ENCODE results near the gene CSPG4. TPM values are rescaled to one million over a fixed set of nuclear protein-coding genes. Genes with fewer than 3 reads are reported as not detected.
"Not testable (repeated sequence)": the region's sequence is repeated elsewhere in the genome, so short reads cannot be mapped to it uniquely, and the experiment has no call there.

CSPG4 gene
- polyA plus RNA-seq (2012; ENCODE audit: insufficient read depth, insufficient read length) = not detected

DNA sequence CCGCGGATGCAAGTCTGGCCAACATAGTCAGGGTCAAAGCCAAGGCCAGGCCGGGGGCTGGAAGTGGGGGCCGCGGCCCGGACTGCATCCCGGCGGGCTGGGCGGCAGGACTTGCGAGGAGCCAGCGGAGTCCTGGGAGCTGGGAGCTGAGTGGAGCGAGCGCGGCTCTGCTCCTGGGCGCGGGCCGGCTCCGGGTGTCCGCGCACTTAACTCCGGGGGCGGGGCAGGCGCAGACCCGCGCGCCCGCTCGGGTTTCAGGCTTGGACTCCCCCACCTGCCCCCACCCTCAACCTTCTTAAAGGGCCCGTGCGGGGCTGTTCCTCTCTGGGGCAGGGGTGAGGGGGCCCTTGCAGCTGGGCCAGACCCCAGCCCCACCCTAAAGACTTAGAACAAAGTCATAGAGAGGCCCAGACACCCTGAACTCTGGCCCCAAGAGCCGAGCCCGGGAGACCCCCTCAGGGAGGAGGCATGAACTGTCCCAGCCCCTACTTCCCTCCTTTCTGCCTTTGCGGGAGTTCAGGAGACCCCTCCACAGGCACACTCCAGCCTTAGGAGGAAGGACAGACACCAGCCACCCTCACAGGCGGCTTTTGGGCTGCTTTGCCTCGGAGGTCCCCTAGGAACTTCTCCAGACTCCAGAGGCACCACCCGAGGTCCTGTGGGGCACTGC, at the start of gene CSPG4:
Gene CSPG4 (minus strand): TSS at position 181 of the 670 bp plus-strand sequence. CDS start 93 bp downstream, at position 88.
- no peak for DNase-seq (ENCODE audit: low read depth, low spot score)
- no peak within 1 kb of the TSS for H3K4me3 ChIP-seq (ENCODE audit: low read length)

GRCh38 chr15:75762357-75762718, 49.7 kb upstream of the CSPG4 start:
- not testable (repeated sequence) for H3K4me3 ChIP-seq (ENCODE audit: low read length); DNase-seq (ENCODE audit: low read depth, low spot score)

DNA sequence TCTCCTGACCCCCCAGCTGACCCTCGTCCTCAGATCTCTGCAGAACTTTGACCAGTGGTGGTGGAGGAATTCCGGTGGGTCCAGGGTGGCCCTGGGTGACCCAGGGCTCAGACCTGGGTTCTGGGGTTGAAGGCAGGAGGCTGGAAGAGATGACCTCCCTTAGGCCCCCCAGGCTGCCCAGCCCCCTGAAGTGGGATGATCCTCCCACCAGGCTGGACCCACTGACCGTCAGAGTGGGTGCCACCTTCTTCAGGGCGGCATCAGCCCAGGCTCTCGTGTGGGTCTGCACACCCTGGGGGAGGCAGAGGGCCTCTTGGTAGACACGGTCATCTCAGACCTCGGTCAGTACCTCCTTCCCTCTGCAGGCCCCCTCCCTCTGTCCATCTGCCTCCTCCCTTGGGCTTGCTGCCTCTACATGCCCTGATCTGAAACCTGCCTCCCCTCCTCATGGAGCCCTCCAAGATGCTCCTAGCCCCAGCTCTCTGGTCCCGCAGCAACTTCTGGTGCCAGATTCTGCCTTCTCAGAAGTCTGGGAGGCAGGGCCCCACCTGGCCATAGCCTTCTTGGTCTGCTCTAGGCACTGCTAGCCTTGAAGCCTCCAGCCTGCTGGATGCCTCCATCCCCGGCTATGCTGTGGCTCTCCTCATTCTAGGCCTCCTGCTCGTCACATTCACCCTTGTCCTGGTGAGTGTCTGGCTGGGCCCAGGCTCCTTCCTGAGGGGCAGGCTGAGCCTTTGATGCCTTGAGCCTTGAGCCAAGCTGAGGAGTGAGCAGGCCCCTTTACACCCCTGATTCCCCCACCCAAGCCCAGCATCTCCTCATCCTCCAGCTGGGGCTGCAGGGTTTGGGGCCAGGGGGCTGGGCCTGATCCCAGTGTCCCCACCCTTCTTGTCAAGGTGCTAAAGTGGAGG, 49.1 kb upstream of the CSPG4 start:
- no peak for DNase-seq (ENCODE audit: low read depth, low spot score)
- H3K4me3 ChIP-seq (ENCODE audit: low read length) = no peak overlapping the region

DNA sequence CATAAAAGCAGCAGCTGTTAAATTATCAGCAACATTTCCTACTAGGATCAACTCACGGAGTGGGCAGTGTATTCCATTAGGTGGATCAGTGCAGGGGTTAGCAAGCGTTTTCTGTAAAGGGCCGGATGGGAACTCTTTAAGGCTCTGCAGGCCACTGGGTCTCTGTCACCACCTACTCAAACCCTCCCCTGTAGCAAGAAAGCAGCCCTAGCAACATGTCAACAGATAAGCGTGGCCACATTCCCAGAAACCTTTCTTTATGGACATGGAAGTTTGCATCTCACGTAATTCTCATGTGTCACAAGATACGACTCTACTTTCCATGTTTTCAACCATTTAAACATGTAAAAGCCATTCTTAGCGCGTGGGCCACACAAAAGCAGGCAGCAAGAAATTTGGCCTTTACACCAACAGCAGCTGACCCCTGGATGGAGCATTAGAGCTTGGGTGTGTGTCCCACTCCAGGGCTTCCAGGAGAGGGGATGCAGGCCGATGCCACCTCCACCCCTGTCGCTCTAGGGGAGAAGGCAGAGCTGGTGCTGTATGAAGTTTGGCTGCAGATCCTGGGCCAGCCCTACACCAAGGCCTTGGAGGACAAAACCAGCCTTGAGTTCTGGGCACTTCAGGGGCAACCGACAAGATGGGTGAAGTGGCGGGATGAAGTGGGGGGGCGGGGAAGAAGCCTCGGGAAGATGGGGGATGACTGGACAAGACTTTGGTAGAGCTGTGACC, 48.2 kb upstream of the CSPG4 start:
- DNase-seq (ENCODE audit: low read depth, low spot score) = no peak
- no peak overlapping the region for H3K4me3 ChIP-seq (ENCODE audit: low read length)

GRCh38 chr15:75760131-75760520, 47.5 kb upstream of the CSPG4 start:
- H3K4me3 ChIP-seq (ENCODE audit: low read length); DNase-seq (ENCODE audit: low read depth, low spot score): not testable (repeated sequence)

- no peak for DNase-seq (ENCODE audit: low read depth, low spot score)
- H3K4me3 ChIP-seq (ENCODE audit: low read length) = peak overlapping the region; percentile 76
Observed at GRCh38 chr15:75759416-75760130, 46.9 kb upstream of the CSPG4 start.

GRCh38 chr15:75758071-75758872, 45.6 kb upstream of the CSPG4 start:
- peak overlapping the region; percentile 76 for H3K4me3 ChIP-seq (ENCODE audit: low read length)
- DNase-seq (ENCODE audit: low read depth, low spot score) = peak; percentile 63

DNA sequence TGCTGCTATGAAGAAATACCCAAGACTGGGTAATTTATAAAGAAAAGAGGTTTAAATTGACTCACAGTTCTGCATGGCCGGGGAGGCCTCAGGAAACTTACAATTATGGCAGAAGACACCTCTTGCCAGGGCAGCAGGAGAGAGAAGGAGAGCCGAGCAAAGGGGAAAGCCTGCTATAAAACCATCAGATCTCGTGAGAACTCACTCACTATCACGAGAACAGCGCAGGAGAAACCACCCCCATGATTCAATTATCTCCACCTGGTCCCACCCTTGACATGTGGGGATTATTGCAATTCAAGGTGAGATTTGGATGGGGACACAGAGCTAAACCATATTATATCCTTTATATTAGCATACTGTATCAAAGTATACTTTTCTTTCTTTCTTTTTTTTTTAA, 42.2 kb upstream of the CSPG4 start:
- not testable (repeated sequence) for H3K4me3 ChIP-seq (ENCODE audit: low read length); DNase-seq (ENCODE audit: low read depth, low spot score)

- H3K4me3 ChIP-seq (ENCODE audit: low read length) = no peak overlapping the region
- no peak for DNase-seq (ENCODE audit: low read depth, low spot score)
Observed at GRCh38 chr15:75753145-75753544, 40.5 kb upstream of the CSPG4 start.

GRCh38 chr15:75751891-75752290, 39.2 kb upstream of the CSPG4 start:
- no peak overlapping the region for H3K4me3 ChIP-seq (ENCODE audit: low read length)
- DNase-seq (ENCODE audit: low read depth, low spot score) = no peak

DNA sequence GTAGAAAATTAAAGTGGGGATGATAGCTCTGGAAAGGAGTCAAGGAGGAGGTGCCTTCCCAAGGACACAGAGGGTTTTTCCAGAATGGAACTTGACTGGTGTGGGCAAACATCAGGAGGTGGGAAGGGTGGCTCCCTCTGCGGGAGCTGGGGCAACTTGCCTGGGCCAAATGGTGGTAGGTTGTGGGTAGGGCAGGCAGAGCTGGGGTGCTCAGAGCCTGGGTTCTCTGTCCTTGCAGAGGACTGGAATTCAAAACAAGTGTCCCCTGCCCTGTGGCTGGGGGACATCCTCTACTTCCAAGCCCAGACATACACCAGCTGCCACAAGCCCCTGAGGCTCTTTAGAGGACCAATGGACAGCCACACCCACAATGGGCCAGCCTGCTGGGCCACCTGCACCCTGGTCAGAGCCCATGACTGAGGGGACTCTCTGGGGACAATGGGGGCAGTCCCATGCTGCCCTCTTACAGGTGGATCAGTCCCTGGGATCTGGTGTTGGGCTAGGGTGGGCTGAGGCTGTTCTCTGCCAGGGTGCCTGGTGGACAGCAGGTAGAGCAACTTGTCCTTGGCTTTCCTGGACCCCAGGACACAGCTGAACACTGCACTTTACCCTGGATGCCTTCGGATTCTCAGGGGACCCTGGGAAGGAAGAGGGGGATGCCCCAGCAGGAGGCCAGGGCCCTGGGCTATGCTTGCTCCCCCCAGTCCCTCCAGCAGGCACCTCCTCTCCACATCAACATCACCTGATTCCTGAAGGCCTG, 38.6 kb upstream of the CSPG4 start:
- DNase-seq (ENCODE audit: low read depth, low spot score) = no peak
- H3K4me3 ChIP-seq (ENCODE audit: low read length) = no peak overlapping the region

DNA sequence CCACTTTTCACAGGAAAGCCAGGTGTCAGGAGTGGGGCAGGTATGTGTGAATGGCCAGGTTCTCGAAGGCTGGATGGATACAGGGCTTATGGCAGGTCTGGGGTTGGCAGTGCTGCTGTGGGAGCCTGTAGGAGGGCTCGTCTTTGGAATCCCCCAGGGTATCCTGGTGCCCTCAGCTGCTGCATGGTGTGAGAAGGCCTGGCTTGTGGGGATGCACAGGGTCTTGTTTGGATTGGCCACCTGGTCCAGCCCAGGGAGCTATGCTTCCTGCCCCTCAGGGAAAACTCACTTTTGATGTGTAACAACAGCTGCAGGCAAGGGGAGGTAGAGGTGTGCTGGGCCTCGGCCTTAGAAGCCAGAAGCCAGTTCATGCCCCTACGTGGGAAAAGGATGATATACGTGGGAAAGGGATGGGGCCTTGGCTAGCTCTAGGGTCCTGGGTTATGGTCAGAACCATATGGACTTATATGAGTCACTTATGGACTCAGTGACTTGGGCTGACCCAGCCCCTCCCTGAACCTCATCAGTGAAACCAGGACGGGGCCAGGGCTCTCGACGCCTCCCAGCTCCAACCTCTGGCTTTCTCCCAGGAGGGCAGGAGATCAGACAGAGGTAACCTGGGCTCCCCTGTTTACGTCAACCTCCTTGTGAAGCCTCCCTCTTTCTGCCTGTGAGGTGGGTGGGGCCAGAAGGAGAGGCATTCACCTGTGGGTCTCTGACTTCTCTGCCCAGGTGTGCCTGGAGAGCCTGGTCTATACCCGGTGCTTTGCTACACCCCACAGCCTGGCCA, 37.8 kb upstream of the CSPG4 start:
- no peak for DNase-seq (ENCODE audit: low read depth, low spot score)
- no peak overlapping the region for H3K4me3 ChIP-seq (ENCODE audit: low read length)

GRCh38 chr15:75749820-75750219, 37.2 kb upstream of the CSPG4 start:
- DNase-seq (ENCODE audit: low read depth, low spot score) = no peak
- H3K4me3 ChIP-seq (ENCODE audit: low read length) = no peak overlapping the region

DNA sequence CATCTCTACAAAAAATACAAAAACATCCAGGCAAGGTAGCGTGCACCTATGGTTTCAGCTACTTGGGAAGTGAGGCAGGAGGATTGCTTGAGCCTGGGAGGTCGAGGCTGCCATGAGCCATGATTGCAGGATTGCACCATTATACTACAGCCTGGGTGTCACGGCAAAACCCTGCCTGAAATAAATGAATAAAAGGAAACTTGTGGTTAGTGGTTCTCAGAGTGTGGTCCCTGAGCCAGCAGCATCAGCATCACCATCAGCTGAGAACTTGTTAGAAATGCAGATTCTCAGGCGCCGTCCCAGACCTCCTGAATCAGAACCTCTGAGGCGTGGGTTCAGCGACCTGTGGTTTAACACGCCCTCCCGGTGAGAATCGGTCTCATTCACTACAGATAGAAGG, 36.2 kb upstream of the CSPG4 start:
- H3K4me3 ChIP-seq (ENCODE audit: low read length) = not testable (repeated sequence)
- DNase-seq (ENCODE audit: low read depth, low spot score) = peak; percentile 32

- DNase-seq (ENCODE audit: low read depth, low spot score); H3K4me3 ChIP-seq (ENCODE audit: low read length): not testable (repeated sequence)
Observed at GRCh38 chr15:75747121-75747520, 34.5 kb upstream of the CSPG4 start.

DNA sequence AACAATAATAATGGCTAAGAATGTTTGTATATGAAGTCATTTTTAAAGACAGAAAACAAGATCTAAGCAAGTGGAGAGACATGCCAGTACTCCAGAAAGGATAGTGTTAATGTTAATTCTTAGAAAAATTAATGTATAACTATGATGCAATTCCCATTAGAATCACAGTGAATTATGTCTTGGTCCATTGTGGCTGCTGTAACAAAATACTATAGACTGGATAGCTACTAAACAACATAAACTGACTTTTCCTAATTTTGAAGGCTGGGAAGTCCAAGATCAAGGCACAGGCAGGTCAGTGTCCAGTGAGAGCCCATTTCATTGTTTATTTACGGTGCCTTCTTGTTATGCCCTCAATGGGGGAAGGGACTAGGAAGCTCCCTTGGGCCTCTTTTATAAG, 32.7 kb upstream of the CSPG4 start:
- no peak for DNase-seq (ENCODE audit: low read depth, low spot score)
- no peak overlapping the region for H3K4me3 ChIP-seq (ENCODE audit: low read length)

- DNase-seq (ENCODE audit: low read depth, low spot score); H3K4me3 ChIP-seq (ENCODE audit: low read length): not testable (repeated sequence)
Observed at GRCh38 chr15:75742346-75742745, 29.7 kb upstream of the CSPG4 start.

All from Jurkat, Clone E6-1 (cell line).